GM21526 (cell line): ENCODE results near the gene USP10.
"Not testable (repeated sequence)": the region's sequence is repeated elsewhere in the genome, so short reads cannot be mapped to it uniquely, and the experiment has no call there.

Experiments used
- ATAC-seq: cut with Tn5 transposase; IDR thresholded peaks from one replicate; pipeline ENCODE4 v1.9.1; 2021; ENCODE audit warnings: moderate library complexity; ENCODE audit not compliant: unreplicated experiment, low FRiP score

The USP10 gene

GRCh38 chr16:84746231-84746630, 46.4 kb downstream of the USP10 start:
- ATAC-seq: no peak

- no peak for ATAC-seq
Measured at GRCh38 chr16:84746875-84747274, 47.1 kb downstream of the USP10 start.

GRCh38 chr16:84748247-84748646, 48.4 kb downstream of the USP10 start:
- ATAC-seq: not testable (repeated sequence)

GRCh38 chr16:84749072-84749471, 49.3 kb downstream of the USP10 start:
- ATAC-seq: no peak

GRCh38 chr16:84749815-84750214, 50.0 kb downstream of the USP10 start:
- ATAC-seq: no peak

GRCh38 chr16:84750575-84750974, 50.8 kb downstream of the USP10 start:
- ATAC-seq: no peak

GRCh38 chr16:84751241-84751640, 51.4 kb downstream of the USP10 start:
- no peak for ATAC-seq

- no peak for ATAC-seq
Measured at GRCh38 chr16:84751947-84752346, 52.1 kb downstream of the USP10 start.

GRCh38 chr16:84752600-84752999, 52.8 kb downstream of the USP10 start:
- ATAC-seq: no peak

- no peak for ATAC-seq
Measured at GRCh38 chr16:84753412-84754326, 53.9 kb downstream of the USP10 start.

- peak; percentile 53 for ATAC-seq
Measured at GRCh38 chr16:84754353-84754856, 54.6 kb downstream of the USP10 start.

GRCh38 chr16:84754956-84755672, 55.3 kb downstream of the USP10 start:
- no peak for ATAC-seq

GRCh38 chr16:84756830-84757229, 57.0 kb downstream of the USP10 start:
- no peak for ATAC-seq

GRCh38 chr16:84758627-84759026, 58.8 kb downstream of the USP10 start:
- ATAC-seq: no peak

GRCh38 chr16:84759061-84759460, 59.3 kb downstream of the USP10 start:
- ATAC-seq: no peak

GRCh38 chr16:84759906-84760305, 60.1 kb downstream of the USP10 start:
- no peak for ATAC-seq

- no peak for ATAC-seq
Measured at GRCh38 chr16:84761448-84762368, 61.9 kb downstream of the USP10 start.

GRCh38 chr16:84763164-84763563, 63.4 kb downstream of the USP10 start:
- no peak for ATAC-seq

- no peak for ATAC-seq
Measured at GRCh38 chr16:84763629-84764028, 63.8 kb downstream of the USP10 start.

- no peak for ATAC-seq
Measured at GRCh38 chr16:84764970-84765369, 65.2 kb downstream of the USP10 start.
